ENCODE measurements around the gene CFAP73. TPM values are rescaled to one million over a fixed set of nuclear protein-coding genes. Genes with fewer than 3 reads are reported as not detected.
"Not testable (repeated sequence)": the region's sequence is repeated elsewhere in the genome, so short reads cannot be mapped to it uniquely, and the experiment has no call there.

Gene CFAP73
- total RNA-seq, 1 experiment from 2014 or later, result not detected

- Histone ChIP-seq H3K36me3 (replicated peaks; ENCODE audit: control insufficient read depth, insufficient read depth, low read length) (no peaks in the 10 kb centered on the region; the same call in 1 of the 2 replicates), H3K27me3 (ENCODE audit: control insufficient read depth, insufficient read depth, low read length) (no peaks in the 10 kb centered on the region; the same call in 1 of the 2 replicates), H3K4me3 (ENCODE audit: insufficient read depth, low read depth, low read length) (no peak overlapping the region)
- DNase-seq, result peak; percentile 53
These were observed 37.3 kb upstream of the CFAP73 start for GRCh38 chr12:113112043-113112899.

GRCh38 chr12:113113397-113113796 is 36.1 kb upstream of the CFAP73 start:
- H3K27me3 ChIP-seq (ENCODE audit: control insufficient read depth, insufficient read depth, low read length), result no peaks in the 10 kb centered on the region; the same call in 1 of the 2 replicates
- H3K36me3 ChIP-seq (replicated peaks; ENCODE audit: control insufficient read depth, insufficient read depth, low read length), result no peaks in the 10 kb centered on the region; the same call in 1 of the 2 replicates
- H3K4me3 ChIP-seq (ENCODE audit: insufficient read depth, low read depth, low read length), result no peak overlapping the region
- no peak for DNase-seq

- Histone ChIP-seq H3K4me3 (ENCODE audit: insufficient read depth, low read depth, low read length) (no peak overlapping the region), H3K36me3 (replicated peaks; ENCODE audit: control insufficient read depth, insufficient read depth, low read length) (no peaks in the 10 kb centered on the region), H3K27me3 (ENCODE audit: control insufficient read depth, insufficient read depth, low read length) (no peaks in the 10 kb centered on the region; the same call in 1 of the 2 replicates)
- DNase-seq, result peak; percentile 38
These were observed 34.9 kb upstream of the CFAP73 start for GRCh38 chr12:113114447-113115178.

DNA sequence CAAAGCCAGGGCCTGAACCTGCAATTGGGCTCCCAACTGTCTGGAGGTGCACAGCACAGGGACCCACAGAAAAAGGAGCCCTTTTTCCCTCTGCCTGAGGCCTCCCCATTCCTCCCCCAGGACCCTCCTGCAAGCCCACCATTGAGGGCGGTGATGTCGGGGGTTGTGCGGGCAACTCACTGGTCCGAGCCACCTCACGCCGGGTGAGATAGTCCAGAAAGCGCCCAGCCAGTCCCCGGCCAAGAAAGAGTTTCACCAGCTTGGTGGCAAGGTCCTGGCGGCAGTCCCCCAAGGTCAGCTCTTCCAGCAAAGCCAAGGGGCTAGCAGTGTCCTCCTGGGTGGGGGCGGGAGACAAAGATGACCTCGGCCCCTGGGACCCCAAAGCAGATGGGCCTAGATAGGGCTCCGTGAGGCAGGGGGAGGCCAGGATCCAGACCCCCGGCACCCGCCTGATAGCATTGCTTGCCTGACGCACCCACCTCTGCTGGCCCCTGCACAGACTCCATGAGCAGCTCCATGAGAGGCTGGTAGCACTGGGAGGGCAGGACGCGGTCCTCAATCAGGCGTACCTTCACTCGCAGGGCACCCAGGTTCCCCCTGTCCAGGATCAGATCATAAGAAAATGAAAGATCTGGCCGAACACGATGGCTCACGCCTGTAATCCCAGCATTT is 33.9 kb upstream of the CFAP73 start:
- Histone ChIP-seq H3K36me3 (replicated peaks; ENCODE audit: control insufficient read depth, insufficient read depth, low read length) (no peaks in the 10 kb centered on the region), H3K27me3 (ENCODE audit: control insufficient read depth, insufficient read depth, low read length) (no peaks in the 10 kb centered on the region; the same call in 1 of the 2 replicates), H3K4me3 (ENCODE audit: insufficient read depth, low read depth, low read length) (no peak overlapping the region)
- DNase-seq, result no peak

DNA sequence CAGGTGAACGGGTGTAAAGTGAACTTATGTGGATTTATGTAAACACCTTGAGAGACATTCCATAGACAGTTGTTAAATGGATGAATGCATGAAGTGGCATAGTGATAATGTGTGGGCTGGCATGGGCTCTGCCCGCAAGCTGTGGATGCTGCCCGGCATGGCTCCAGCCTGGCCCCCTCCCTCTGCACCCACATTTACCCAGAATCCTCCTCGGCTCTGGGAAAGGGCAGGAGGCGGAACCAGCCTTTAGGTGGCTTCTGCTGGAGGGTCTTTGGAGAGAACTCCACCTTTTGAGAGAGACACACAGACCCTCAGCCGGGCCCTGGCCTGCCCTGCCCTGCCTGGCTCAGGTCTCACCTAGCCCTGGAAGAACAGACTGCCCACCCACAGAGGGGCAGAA is 32.6 kb upstream of the CFAP73 start:
- no peaks in the 10 kb centered on the region for H3K27me3 ChIP-seq (ENCODE audit: control insufficient read depth, insufficient read depth, low read length)
- H3K36me3 ChIP-seq (replicated peaks; ENCODE audit: control insufficient read depth, insufficient read depth, low read length), result no peaks in the 10 kb centered on the region

GRCh38 chr12:113117684-113118083 is 31.8 kb upstream of the CFAP73 start:
- H3K4me3 ChIP-seq (ENCODE audit: insufficient read depth, low read depth, low read length); H3K27me3 ChIP-seq (ENCODE audit: control insufficient read depth, insufficient read depth, low read length); H3K36me3 ChIP-seq (replicated peaks; ENCODE audit: control insufficient read depth, insufficient read depth, low read length); DNase-seq: not testable (repeated sequence)

More for the DNA sequence above, 32.6 kb upstream of the CFAP73 start:
- peak; percentile 57 for DNase-seq
- no peak overlapping the region for H3K4me3 ChIP-seq (ENCODE audit: insufficient read depth, low read depth, low read length)

DNA sequence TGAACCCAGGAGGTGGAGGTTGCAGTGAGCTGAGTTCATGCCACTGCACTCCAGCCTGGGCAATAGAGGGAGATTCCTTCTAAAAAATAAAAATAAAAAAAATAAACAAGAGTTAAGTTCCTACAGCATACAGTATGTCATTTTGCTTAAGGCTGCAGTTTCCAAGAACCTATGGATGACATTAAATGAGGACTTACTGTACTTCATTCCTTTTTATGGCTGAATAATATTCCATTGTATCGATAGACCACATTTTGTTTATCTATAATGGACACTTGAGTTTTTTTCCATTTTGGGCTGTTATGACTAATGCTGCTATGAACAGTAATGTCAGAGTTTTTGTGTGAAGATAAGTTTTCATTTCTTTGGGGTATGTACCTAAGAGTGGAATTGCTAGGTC is 31.4 kb upstream of the CFAP73 start:
- H3K36me3 ChIP-seq (replicated peaks; ENCODE audit: control insufficient read depth, insufficient read depth, low read length), result no peaks in the 10 kb centered on the region
- no peaks in the 10 kb centered on the region for H3K27me3 ChIP-seq (ENCODE audit: control insufficient read depth, insufficient read depth, low read length)
- H3K4me3 ChIP-seq (ENCODE audit: insufficient read depth, low read depth, low read length), result no peak overlapping the region
- no peak for DNase-seq

- H3K4me3 ChIP-seq (ENCODE audit: insufficient read depth, low read depth, low read length), result no peak overlapping the region
- no peaks in the 10 kb centered on the region for H3K27me3 ChIP-seq (ENCODE audit: control insufficient read depth, insufficient read depth, low read length)
- DNase-seq, result peak; percentile 58
- no peaks in the 10 kb centered on the region for H3K36me3 ChIP-seq (replicated peaks; ENCODE audit: control insufficient read depth, insufficient read depth, low read length)
These were observed 29.4 kb upstream of the CFAP73 start for GRCh38 chr12:113119980-113120669.

- H3K4me3 ChIP-seq (ENCODE audit: insufficient read depth, low read depth, low read length), result no peak overlapping the region
- H3K36me3 ChIP-seq (replicated peaks; ENCODE audit: control insufficient read depth, insufficient read depth, low read length), result no peaks in the 10 kb centered on the region
- DNase-seq, result no peak
- no peaks in the 10 kb centered on the region for H3K27me3 ChIP-seq (ENCODE audit: control insufficient read depth, insufficient read depth, low read length)
These were observed 28.7 kb upstream of the CFAP73 start for GRCh38 chr12:113120670-113121370.

DNA sequence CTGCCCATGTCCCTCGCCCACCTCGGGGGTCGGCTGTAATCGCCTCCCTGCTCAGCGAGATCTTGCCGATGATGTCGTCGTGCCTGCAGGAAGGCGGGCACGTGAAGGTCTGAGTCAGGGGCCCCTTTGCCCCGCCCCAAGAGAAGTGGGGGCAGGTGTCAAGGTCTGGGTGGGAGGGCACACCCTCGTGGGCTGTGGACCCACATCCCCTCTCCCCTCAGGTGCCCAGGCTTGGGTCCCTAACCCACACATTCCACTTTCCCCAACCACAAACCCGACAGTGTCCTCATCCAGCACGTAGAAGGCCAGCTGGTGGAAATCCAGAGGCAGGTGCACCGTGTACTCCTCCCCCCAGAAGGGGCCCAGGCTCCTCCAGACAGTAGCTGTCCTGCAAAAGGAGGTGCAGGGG is 21.7 kb upstream of the CFAP73 start:
- Histone ChIP-seq H3K36me3 (replicated peaks; ENCODE audit: control insufficient read depth, insufficient read depth, low read length) (no peaks in the 10 kb centered on the region), H3K27me3 (ENCODE audit: control insufficient read depth, insufficient read depth, low read length) (no peaks in the 10 kb centered on the region; the same call in 1 of the 2 replicates), H3K4me3 (ENCODE audit: insufficient read depth, low read depth, low read length) (no peak overlapping the region)
- DNase-seq, result peak; percentile 52

- H3K4me3 ChIP-seq (ENCODE audit: insufficient read depth, low read depth, low read length), result no peak overlapping the region
- H3K27me3 ChIP-seq (ENCODE audit: control insufficient read depth, insufficient read depth, low read length), result no peaks in the 10 kb centered on the region; the same call in 1 of the 2 replicates
- DNase-seq, result no peak
- no peaks in the 10 kb centered on the region for H3K36me3 ChIP-seq (replicated peaks; ENCODE audit: control insufficient read depth, insufficient read depth, low read length)
These were observed 20.5 kb upstream of the CFAP73 start for GRCh38 chr12:113128802-113129663.

DNA sequence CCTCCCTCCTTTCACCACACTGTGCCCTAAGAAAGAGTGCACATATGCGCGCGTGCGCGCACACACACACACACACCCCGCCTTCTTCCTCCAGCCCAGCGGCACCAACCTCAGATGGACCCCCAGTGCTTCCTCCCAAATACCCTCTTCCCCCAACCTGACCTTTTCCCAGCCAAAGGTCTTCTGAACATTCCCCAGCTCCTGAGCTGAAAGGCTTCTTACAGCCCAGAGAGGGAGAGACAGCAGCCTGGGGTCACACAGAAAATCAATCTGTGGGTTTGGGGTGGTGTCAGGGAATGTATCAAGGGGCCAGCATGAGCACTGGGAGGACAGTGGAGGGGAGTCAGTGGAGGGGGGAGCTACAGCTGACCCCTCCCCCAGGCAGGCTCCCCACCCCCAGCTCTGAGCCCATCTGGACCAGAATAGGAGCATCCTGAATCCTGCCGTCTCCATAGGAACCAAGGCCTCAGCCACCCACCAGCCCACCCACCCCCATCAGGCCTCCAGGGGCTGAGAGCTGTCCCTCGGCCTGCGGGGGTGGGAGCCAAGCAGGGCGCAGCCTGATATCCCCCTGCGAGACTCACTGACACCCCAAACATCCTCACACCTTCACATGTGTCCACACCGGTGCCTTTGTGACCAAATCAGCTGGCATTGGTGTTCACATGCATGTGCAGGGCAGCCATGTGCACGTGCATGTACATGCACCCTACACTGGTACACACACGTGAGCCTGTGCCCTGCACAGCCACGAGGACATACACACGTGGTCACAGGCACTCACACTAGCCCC is 19.7 kb upstream of the CFAP73 start:
- no peak overlapping the region for H3K4me3 ChIP-seq (ENCODE audit: insufficient read depth, low read depth, low read length)
- H3K36me3 ChIP-seq (replicated peaks; ENCODE audit: control insufficient read depth, insufficient read depth, low read length), result no peaks in the 10 kb centered on the region
- DNase-seq, result no peak
- H3K27me3 ChIP-seq (ENCODE audit: control insufficient read depth, insufficient read depth, low read length), result peaks cover 3% of the 10 kb centered on the region

Measured in H7 (cell line).